ENCODE measurements around the gene SLC26A9. TPM values are rescaled to one million over a fixed set of nuclear protein-coding genes. Genes with fewer than 3 reads are reported as not detected.

The SLC26A9 gene
- total and polyA plus RNA-seq, 10 of the 15 experiments (the other 5 are each of a cell fraction or from before 2014, with no cell fraction given) = 0.09 to 0.40 (median 0.17) TPM

DNA sequence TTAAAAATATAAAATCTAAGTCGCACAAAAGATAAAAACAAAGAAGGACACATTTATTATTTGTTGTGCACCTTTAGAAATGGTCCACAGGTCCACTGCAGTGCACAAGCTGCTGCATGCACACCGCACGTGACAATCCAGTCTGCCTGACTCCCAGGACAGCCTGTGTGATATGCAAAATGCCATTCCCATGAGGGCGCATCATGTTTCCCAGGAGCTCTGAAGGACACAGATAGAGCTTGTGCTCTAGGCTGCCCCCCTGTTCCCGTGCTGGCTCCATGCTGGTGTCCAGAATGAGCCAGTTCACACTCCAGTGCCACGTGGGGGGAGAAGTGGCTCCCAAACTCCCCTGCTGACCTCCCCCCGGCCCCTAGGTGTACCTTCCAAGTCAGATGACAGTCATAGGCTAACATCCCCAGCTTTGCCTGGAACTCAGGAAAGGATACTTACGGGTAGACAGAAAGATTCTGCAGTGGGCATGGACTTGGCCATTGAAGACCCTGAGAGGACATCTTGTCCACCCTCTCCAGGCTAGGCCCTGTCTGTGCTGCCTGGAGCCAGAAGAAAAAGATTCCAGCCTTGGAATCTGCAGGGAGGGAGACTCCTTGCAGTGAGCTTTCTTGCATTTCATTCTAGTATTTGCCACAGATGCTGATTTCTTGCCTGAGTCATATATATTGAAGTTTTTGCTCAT is 33.6 kb upstream of the SLC26A9 start:
- Histone ChIP-seq H3K27ac (ENCODE audit: control insufficient read depth, insufficient read depth) (no peak overlapping the region), H3K4me1 (ENCODE audit: control insufficient read depth, insufficient read depth, low read length) (no peaks in the 10 kb centered on the region), H3K4me3 (no peak overlapping the region), H4K20me1 (ENCODE audit: control insufficient read depth, insufficient read depth) (no peaks in the 10 kb centered on the region), H3K4me2 (ENCODE audit: control insufficient read depth, insufficient read depth) (no peak overlapping the region), H3K9ac (ENCODE audit: control insufficient read depth, insufficient read depth, low read length) (no peak overlapping the region), H3K27me3 (replicated peaks in 1 of 2; ENCODE audit: control insufficient read depth in 2 of 2, insufficient read depth in 2 of 2, low read length in 1 of 2) (no peaks in the 10 kb centered on the region; a peak in 1 of 4 replicates), H2AFZ (ENCODE audit: control insufficient read depth, low read depth, low read length) (no peak overlapping the region), H3K36me3 (ENCODE audit: control insufficient read depth in 2 of 2, insufficient read depth in 2 of 2, low read length in 1 of 2) (no peaks in the 10 kb centered on the region), H3K9me3 (replicated peaks; ENCODE audit: control insufficient read depth, insufficient read depth, low read length) (no peaks in the 10 kb centered on the region), H3K79me2 (ENCODE audit: control insufficient read depth, insufficient read depth, low read length) (no peaks in the 10 kb centered on the region)
- SMC1A ChIA-PET (ENCODE audit: uncharacterized antibody, unreplicated experiment) = interaction anchor here (0.7 to 5.1 kb wide), 54 partner anchors 9 to 448 kb away, joined by 3 to 110 read pairs (median 5); partner anchors contain the start of gene CTSE
- in situ Hi-C loops (cut with MboI) = no loop called here
- WGBS (ENCODE audit: insufficient coverage, insufficient replicate concordance, low lambda C conversion rate, missing lambda C conversion rate) = 41% methylated on average over 8 of the region's 8 CpGs
- CTCF ChIA-PET = interaction anchor here (0.6 to 5.6 kb wide), 90 partner anchors 9 to 907 kb away, joined by 3 to 230 read pairs (median 5); partner anchors contain the start of genes RAB29 and SLC26A9
- RAD21 ChIA-PET (ENCODE audit: unreplicated experiment) = interaction anchor here (0.6 to 4.8 kb wide), 57 partner anchors 9 to 495 kb away, joined by 3 to 158 read pairs (median 4); partner anchors contain the start of genes ELK4, RAB29 and SLC26A9
- intact Hi-C loops (cut with micrococcal nuclease; ENCODE audit: unreplicated experiment) = loop anchor here (1.0 to 5.0 kb wide), 4 partner anchors 58 to 385 kb away; no protein-coding TSS in a partner anchor
- POLR2A ChIA-PET = interaction anchor here (0.9 to 1.8 kb wide), 4 partner anchors 9 to 317 kb away, joined by 3 to 5 read pairs (median 4); no protein-coding TSS in a partner anchor
- ATAC-seq (no peak), DNase-seq (ENCODE audit: low read depth, low spot score) (no peak), FAIRE-seq (no peak)
- no peak for TF ChIP-seq BACH1 (IDR thresholded peaks at IDR 0.05; ENCODE audit: borderline replicate concordance)
- no peak for TF ChIP-seq WRNIP1 (IDR thresholded peaks at IDR 0.05; ENCODE audit: borderline replicate concordance, low read depth, low read length)
- no peak for TF ChIP-seq POLR2AphosphoS5 (IDR thresholded peaks at IDR 0.05; ENCODE audit: low read length)
- TF ChIP-seq NFIC (IDR thresholded peaks at IDR 0.05; ENCODE audit: low read depth, low read length) = no peak
- TF ChIP-seq YY1 (IDR thresholded peaks at IDR 0.05; ENCODE audit: low read depth, low read length) = no peak
- TF ChIP-seq SIX5 (IDR thresholded peaks at IDR 0.05; ENCODE audit: low read depth, low read length, severe bottlenecking) = no peak
- TF ChIP-seq, protein P1, sequence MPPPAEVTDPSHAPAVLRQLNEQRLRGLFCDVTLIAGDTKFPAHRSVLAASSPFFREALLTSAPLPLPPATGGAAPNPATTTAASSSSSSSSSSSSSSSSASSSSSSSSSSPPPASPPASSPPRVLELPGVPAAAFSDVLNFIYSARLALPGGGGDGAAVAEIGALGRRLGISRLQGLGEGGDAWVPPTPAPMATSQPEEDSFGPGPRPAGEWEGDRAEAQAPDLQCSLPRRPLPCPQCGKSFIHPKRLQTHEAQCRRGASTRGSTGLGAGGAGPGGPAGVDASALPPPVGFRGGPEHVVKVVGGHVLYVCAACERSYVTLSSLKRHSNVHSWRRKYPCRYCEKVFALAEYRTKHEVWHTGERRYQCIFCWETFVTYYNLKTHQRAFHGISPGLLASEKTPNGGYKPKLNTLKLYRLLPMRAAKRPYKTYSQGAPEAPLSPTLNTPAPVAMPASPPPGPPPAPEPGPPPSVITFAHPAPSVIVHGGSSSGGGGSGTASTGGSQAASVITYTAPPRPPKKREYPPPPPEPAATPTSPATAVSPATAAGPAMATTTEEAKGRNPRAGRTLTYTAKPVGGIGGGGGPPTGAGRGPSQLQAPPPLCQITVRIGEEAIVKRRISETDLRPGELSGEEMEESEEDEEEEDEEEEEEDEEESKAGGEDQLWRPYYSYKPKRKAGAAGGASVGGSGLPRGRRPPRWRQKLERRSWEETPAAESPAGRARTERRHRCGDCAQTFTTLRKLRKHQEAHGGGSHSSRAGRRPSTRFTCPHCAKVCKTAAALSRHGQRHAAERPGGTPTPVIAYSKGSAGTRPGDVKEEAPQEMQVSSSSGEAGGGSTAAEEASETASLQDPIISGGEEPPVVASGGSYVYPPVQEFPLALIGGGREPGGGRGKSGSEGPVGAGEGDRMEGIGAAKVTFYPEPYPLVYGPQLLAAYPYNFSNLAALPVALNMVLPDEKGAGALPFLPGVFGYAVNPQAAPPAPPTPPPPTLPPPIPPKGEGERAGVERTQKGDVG (CRISPR knock-in tag; IDR thresholded peaks at IDR 0.05) = no peak
- TF ChIP-seq, protein P2, sequence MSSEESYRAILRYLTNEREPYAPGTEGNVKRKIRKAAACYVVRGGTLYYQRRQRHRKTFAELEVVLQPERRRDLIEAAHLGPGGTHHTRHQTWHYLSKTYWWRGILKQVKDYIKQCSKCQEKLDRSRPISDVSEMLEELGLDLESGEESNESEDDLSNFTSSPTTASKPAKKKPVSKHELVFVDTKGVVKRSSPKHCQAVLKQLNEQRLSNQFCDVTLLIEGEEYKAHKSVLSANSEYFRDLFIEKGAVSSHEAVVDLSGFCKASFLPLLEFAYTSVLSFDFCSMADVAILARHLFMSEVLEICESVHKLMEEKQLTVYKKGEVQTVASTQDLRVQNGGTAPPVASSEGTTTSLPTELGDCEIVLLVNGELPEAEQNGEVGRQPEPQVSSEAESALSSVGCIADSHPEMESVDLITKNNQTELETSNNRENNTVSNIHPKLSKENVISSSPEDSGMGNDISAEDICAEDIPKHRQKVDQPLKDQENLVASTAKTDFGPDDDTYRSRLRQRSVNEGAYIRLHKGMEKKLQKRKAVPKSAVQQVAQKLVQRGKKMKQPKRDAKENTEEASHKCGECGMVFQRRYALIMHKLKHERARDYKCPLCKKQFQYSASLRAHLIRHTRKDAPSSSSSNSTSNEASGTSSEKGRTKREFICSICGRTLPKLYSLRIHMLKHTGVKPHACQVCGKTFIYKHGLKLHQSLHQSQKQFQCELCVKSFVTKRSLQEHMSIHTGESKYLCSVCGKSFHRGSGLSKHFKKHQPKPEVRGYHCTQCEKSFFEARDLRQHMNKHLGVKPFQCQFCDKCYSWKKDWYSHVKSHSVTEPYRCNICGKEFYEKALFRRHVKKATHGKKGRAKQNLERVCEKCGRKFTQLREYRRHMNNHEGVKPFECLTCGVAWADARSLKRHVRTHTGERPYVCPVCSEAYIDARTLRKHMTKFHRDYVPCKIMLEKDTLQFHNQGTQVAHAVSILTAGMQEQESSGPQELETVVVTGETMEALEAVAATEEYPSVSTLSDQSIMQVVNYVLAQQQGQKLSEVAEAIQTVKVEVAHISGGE (CRISPR knock-in tag; IDR thresholded peaks at IDR 0.05) = no peak
- no peak for TF ChIP-seq SMARCA5 (IDR thresholded peaks at IDR 0.05)
- no peak for TF ChIP-seq POLR2A (IDR thresholded peaks at IDR 0.05; ENCODE audit: low read depth, low read length)
- TF ChIP-seq, protein P3, sequence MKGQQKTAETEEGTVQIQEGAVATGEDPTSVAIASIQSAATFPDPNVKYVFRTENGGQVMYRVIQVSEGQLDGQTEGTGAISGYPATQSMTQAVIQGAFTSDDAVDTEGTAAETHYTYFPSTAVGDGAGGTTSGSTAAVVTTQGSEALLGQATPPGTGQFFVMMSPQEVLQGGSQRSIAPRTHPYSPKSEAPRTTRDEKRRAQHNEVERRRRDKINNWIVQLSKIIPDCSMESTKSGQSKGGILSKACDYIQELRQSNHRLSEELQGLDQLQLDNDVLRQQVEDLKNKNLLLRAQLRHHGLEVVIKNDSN (IDR thresholded peaks at IDR 0.05; ENCODE audit: borderline replicate concordance, extremely low read length, insufficient read depth, low read depth, low read length) = no peak
- TF ChIP-seq, protein P4, sequence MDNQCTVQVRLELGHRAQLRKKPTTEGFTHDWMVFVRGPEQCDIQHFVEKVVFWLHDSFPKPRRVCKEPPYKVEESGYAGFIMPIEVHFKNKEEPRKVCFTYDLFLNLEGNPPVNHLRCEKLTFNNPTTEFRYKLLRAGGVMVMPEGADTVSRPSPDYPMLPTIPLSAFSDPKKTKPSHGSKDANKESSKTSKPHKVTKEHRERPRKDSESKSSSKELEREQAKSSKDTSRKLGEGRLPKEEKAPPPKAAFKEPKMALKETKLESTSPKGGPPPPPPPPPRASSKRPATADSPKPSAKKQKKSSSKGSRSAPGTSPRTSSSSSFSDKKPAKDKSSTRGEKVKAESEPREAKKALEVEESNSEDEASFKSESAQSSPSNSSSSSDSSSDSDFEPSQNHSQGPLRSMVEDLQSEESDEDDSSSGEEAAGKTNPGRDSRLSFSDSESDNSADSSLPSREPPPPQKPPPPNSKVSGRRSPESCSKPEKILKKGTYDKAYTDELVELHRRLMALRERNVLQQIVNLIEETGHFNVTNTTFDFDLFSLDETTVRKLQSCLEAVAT (IDR thresholded peaks at IDR 0.05) = no peak
- TF ChIP-seq NFYA (IDR thresholded peaks at IDR 0.05; ENCODE audit: borderline replicate concordance, low read depth, low read length) = no peak
- BruUV-seq (replicated peaks) = no TSS peak
